Measurements from ENCODE around the gene HSH2D.

DNA sequence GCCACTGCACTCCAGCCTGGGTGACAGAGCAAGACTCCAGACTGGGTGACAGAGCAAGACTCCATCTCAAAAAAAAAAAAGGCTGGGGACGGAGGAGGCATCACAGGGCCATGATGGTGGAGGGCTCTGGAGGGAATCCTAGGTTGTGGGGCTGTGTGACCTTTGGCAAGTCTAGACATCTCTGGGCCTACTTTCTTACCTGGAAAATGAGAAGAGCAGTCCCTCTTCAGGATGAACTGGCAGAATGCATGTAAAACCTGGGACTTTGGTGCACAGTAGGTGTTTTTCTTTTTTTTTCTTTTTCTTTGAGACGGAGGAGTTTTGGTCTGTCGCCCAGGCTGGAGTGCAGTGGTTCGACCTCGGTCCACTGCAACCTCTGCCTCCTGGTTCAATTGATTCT is 16.2 kb downstream of the HSH2D start:
- TF ChIP-seq, protein P1, sequence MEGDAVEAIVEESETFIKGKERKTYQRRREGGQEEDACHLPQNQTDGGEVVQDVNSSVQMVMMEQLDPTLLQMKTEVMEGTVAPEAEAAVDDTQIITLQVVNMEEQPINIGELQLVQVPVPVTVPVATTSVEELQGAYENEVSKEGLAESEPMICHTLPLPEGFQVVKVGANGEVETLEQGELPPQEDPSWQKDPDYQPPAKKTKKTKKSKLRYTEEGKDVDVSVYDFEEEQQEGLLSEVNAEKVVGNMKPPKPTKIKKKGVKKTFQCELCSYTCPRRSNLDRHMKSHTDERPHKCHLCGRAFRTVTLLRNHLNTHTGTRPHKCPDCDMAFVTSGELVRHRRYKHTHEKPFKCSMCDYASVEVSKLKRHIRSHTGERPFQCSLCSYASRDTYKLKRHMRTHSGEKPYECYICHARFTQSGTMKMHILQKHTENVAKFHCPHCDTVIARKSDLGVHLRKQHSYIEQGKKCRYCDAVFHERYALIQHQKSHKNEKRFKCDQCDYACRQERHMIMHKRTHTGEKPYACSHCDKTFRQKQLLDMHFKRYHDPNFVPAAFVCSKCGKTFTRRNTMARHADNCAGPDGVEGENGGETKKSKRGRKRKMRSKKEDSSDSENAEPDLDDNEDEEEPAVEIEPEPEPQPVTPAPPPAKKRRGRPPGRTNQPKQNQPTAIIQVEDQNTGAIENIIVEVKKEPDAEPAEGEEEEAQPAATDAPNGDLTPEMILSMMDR (IDR thresholded peaks at IDR 0.05), result no peak
- TF ChIP-seq POLR2A (IDR thresholded peaks at IDR 0.05), result no peak
